Measurements from ENCODE around the gene PLCB1. TPM values are rescaled to one million over a fixed set of nuclear protein-coding genes. Genes with fewer than 3 reads are reported as not detected.
"Not testable (repeated sequence)": the region's sequence is repeated elsewhere in the genome, so short reads cannot be mapped to it uniquely, and the experiment has no call there.

The PLCB1 gene
- total RNA-seq, 1 experiment from 2014 or later = 5.8 TPM

- not testable (repeated sequence) for H3K27me3 ChIP-seq (ENCODE audit: control insufficient read depth, insufficient read depth, low read length); H3K36me3 ChIP-seq (replicated peaks; ENCODE audit: control insufficient read depth, insufficient read depth, low read length); H3K4me3 ChIP-seq (ENCODE audit: insufficient read depth, low read depth, low read length); DNase-seq
Observed at GRCh38 chr20:8436938-8437337, 304.9 kb downstream of the PLCB1 start.

GRCh38 chr20:8438748-8439147 is 306.7 kb downstream of the PLCB1 start:
- Histone ChIP-seq H3K27me3 (ENCODE audit: control insufficient read depth, insufficient read depth, low read length) (no peaks in the 10 kb centered on the region), H3K36me3 (replicated peaks; ENCODE audit: control insufficient read depth, insufficient read depth, low read length) (no peaks in the 10 kb centered on the region), H3K4me3 (ENCODE audit: insufficient read depth, low read depth, low read length) (no peak overlapping the region)
- no peak for DNase-seq

GRCh38 chr20:8443464-8444072 is 311.5 kb downstream of the PLCB1 start:
- DNase-seq = peak; percentile 7
- H3K4me3 ChIP-seq (ENCODE audit: insufficient read depth, low read depth, low read length) = no peak overlapping the region
- H3K27me3 ChIP-seq (ENCODE audit: control insufficient read depth, insufficient read depth, low read length) = no peaks in the 10 kb centered on the region
- H3K36me3 ChIP-seq (replicated peaks; ENCODE audit: control insufficient read depth, insufficient read depth, low read length) = no peaks in the 10 kb centered on the region

- no peaks in the 10 kb centered on the region for H3K27me3 ChIP-seq (ENCODE audit: control insufficient read depth, insufficient read depth, low read length)
- no peak for DNase-seq
- H3K4me3 ChIP-seq (ENCODE audit: insufficient read depth, low read depth, low read length) = no peak overlapping the region
- no peaks in the 10 kb centered on the region for H3K36me3 ChIP-seq (replicated peaks; ENCODE audit: control insufficient read depth, insufficient read depth, low read length)
Observed at GRCh38 chr20:8447262-8448120, 315.4 kb downstream of the PLCB1 start.

GRCh38 chr20:8449123-8449522 is 317.1 kb downstream of the PLCB1 start:
- H3K27me3 ChIP-seq (ENCODE audit: control insufficient read depth, insufficient read depth, low read length) = no peaks in the 10 kb centered on the region
- DNase-seq = no peak
- no peak overlapping the region for H3K4me3 ChIP-seq (ENCODE audit: insufficient read depth, low read depth, low read length)
- no peaks in the 10 kb centered on the region for H3K36me3 ChIP-seq (replicated peaks; ENCODE audit: control insufficient read depth, insufficient read depth, low read length)

GRCh38 chr20:8454137-8454712 is 322.2 kb downstream of the PLCB1 start:
- Histone ChIP-seq H3K27me3 (ENCODE audit: control insufficient read depth, insufficient read depth, low read length) (no peaks in the 10 kb centered on the region), H3K4me3 (ENCODE audit: insufficient read depth, low read depth, low read length) (no peak overlapping the region), H3K36me3 (replicated peaks; ENCODE audit: control insufficient read depth, insufficient read depth, low read length) (no peaks in the 10 kb centered on the region)
- peak; percentile 13 for DNase-seq

- no peaks in the 10 kb centered on the region for H3K27me3 ChIP-seq (ENCODE audit: control insufficient read depth, insufficient read depth, low read length)
- no peaks in the 10 kb centered on the region for H3K36me3 ChIP-seq (replicated peaks; ENCODE audit: control insufficient read depth, insufficient read depth, low read length)
- no peak overlapping the region for H3K4me3 ChIP-seq (ENCODE audit: insufficient read depth, low read depth, low read length)
- DNase-seq = no peak
Observed at GRCh38 chr20:8456765-8457164, 324.7 kb downstream of the PLCB1 start.

- Histone ChIP-seq H3K36me3 (replicated peaks; ENCODE audit: control insufficient read depth, insufficient read depth, low read length) (no peaks in the 10 kb centered on the region), H3K27me3 (ENCODE audit: control insufficient read depth, insufficient read depth, low read length) (no peaks in the 10 kb centered on the region), H3K4me3 (ENCODE audit: insufficient read depth, low read depth, low read length) (no peak overlapping the region)
- DNase-seq = no peak
Observed at GRCh38 chr20:8457978-8458377, 325.9 kb downstream of the PLCB1 start.

GRCh38 chr20:8461186-8461585 is 329.1 kb downstream of the PLCB1 start:
- no peak for DNase-seq
- H3K27me3 ChIP-seq (ENCODE audit: control insufficient read depth, insufficient read depth, low read length) = no peaks in the 10 kb centered on the region
- no peak overlapping the region for H3K4me3 ChIP-seq (ENCODE audit: insufficient read depth, low read depth, low read length)
- no peaks in the 10 kb centered on the region for H3K36me3 ChIP-seq (replicated peaks; ENCODE audit: control insufficient read depth, insufficient read depth, low read length)

GRCh38 chr20:8464368-8464767 is 332.3 kb downstream of the PLCB1 start:
- DNase-seq = no peak
- no peak overlapping the region for H3K4me3 ChIP-seq (ENCODE audit: insufficient read depth, low read depth, low read length)

GRCh38 chr20:8466781-8467180 is 334.7 kb downstream of the PLCB1 start:
- H3K27me3 ChIP-seq (ENCODE audit: control insufficient read depth, insufficient read depth, low read length); H3K4me3 ChIP-seq (ENCODE audit: insufficient read depth, low read depth, low read length); DNase-seq; H3K36me3 ChIP-seq (replicated peaks; ENCODE audit: control insufficient read depth, insufficient read depth, low read length): not testable (repeated sequence)

More at GRCh38 chr20:8464368-8464767, 332.3 kb downstream of the PLCB1 start:
- H3K36me3 ChIP-seq (replicated peaks; ENCODE audit: control insufficient read depth, insufficient read depth, low read length) = no peaks in the 10 kb centered on the region
- no peaks in the 10 kb centered on the region for H3K27me3 ChIP-seq (ENCODE audit: control insufficient read depth, insufficient read depth, low read length)

GRCh38 chr20:8470156-8470555 is 338.1 kb downstream of the PLCB1 start:
- H3K27me3 ChIP-seq (ENCODE audit: control insufficient read depth, insufficient read depth, low read length) = no peaks in the 10 kb centered on the region
- H3K36me3 ChIP-seq (replicated peaks; ENCODE audit: control insufficient read depth, insufficient read depth, low read length) = no peaks in the 10 kb centered on the region

GRCh38 chr20:8471465-8471864 is 339.4 kb downstream of the PLCB1 start:
- H3K36me3 ChIP-seq (replicated peaks; ENCODE audit: control insufficient read depth, insufficient read depth, low read length) = no peaks in the 10 kb centered on the region
- H3K4me3 ChIP-seq (ENCODE audit: insufficient read depth, low read depth, low read length) = no peak overlapping the region
- H3K27me3 ChIP-seq (ENCODE audit: control insufficient read depth, insufficient read depth, low read length) = no peaks in the 10 kb centered on the region
- DNase-seq = no peak

More at GRCh38 chr20:8470156-8470555, 338.1 kb downstream of the PLCB1 start:
- no peak for DNase-seq
- no peak overlapping the region for H3K4me3 ChIP-seq (ENCODE audit: insufficient read depth, low read depth, low read length)

GRCh38 chr20:8473459-8473858 is 341.4 kb downstream of the PLCB1 start:
- no peak overlapping the region for H3K4me3 ChIP-seq (ENCODE audit: insufficient read depth, low read depth, low read length)
- H3K36me3 ChIP-seq (replicated peaks; ENCODE audit: control insufficient read depth, insufficient read depth, low read length) = no peaks in the 10 kb centered on the region
- H3K27me3 ChIP-seq (ENCODE audit: control insufficient read depth, insufficient read depth, low read length) = no peaks in the 10 kb centered on the region
- DNase-seq = no peak

Measured in H7 (cell line).